ENCODE data around the gene PAK4.
A peak's percentile ranks its signal among the peaks of the same experiment; 100 is the strongest.

The PAK4 gene

DNA sequence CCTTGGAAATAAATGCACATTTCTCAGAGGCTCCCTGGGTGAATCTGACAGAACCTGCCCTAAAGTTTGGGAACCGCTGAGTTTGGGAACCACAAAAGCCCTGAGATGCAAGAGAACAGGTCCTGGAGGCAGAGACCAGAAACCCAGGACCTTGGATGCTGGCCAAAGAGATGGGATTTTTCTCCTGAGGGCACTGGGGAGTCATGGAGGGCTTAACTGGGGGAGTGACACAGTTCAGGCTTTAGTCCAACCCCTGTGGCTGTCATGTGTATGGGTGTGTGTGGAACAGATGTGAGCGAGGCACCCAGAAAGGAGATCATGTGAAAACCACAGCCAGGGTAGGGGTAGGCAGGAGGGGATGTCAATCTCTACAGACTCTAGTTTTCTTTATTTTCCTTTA, 67.3 kb downstream of the PAK4 start:
- no peak for DNase-seq
- Histone ChIP-seq H3K36me3 (ENCODE audit: control insufficient read depth, insufficient read depth, low read length) (no peaks in the 10 kb centered on the region), H3K4me3 (ENCODE audit: insufficient read depth, low read depth, low read length, poor library complexity, severe bottlenecking) (no peak overlapping the region), H3K9me3 (ENCODE audit: control insufficient read depth, low read length) (no peaks in the 10 kb centered on the region), H3K27ac (ENCODE audit: insufficient read depth, low read length, poor library complexity, severe bottlenecking) (no peak overlapping the region), H3K27me3 (replicated peaks; ENCODE audit: control insufficient read depth, insufficient read depth, low read length, poor library complexity, severe bottlenecking) (peaks cover 8% of the 10 kb centered on the region), H3K4me1 (ENCODE audit: control insufficient read depth, insufficient read depth, low read length, poor library complexity, severe bottlenecking) (peaks cover 23% of the 10 kb centered on the region)

DNA sequence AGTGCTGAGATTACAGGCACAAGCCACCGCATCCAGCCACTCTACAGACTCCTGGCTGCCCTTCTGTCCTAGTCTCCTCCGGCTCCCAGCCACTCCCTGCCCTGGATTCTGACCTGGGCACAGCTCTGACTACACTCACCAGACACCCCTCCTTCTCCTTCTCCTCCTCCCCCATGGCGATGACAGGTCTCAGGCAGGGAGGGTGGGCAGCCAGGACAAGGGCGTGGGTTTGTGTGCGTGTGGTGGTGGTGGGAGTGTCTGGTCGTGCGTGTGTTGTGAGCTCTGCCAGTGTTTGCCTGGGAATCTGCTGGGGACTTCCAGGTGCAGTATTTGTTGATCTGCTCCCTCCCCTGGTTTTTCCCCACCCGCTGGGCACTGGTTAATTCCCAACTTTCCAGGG, 68.2 kb downstream of the PAK4 start:
- no peaks in the 10 kb centered on the region for H3K36me3 ChIP-seq (ENCODE audit: control insufficient read depth, insufficient read depth, low read length)
- no peak overlapping the region for H3K27ac ChIP-seq (ENCODE audit: insufficient read depth, low read length, poor library complexity, severe bottlenecking)
- H3K27me3 ChIP-seq (replicated peaks; ENCODE audit: control insufficient read depth, insufficient read depth, low read length, poor library complexity, severe bottlenecking) = peaks cover 7% of the 10 kb centered on the region
- H3K4me3 ChIP-seq (ENCODE audit: insufficient read depth, low read depth, low read length, poor library complexity, severe bottlenecking) = no peak overlapping the region
- H3K9me3 ChIP-seq (ENCODE audit: control insufficient read depth, low read length) = no peaks in the 10 kb centered on the region
- DNase-seq = no peak
- H3K4me1 ChIP-seq (ENCODE audit: control insufficient read depth, insufficient read depth, low read length, poor library complexity, severe bottlenecking) = peaks cover 23% of the 10 kb centered on the region

DNA sequence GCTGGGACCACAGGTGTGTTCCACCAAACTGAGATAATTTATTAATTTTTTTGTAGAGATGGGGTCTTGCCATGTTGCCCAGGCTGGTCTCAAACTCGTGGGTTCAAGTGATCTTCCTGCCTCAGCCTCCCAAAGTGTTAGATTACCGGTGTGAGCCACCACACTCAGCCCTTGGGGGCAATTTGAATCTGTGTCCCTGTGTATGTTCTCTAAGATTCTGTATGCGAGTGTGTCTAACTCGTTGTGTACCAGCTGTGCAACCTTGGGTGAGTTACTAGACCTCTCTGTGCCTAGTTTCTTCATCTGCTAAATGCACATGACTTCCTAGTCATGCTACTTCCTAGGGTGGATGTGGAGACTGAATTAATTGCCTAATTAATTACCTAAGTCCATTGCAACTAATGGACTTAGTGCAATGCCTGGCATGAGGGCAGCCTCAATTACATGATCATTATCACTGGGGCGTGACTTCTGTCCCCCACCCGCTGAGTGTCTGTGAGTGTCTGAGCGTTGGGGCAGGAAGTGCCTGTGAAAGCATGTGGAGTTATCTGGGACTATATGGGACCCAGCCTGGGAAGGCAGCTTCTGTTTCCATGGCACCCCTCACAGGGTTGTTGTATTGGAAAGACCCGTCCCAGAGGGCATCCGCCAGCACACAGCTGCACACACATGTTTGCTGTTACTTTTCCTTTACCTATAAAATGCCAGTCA, 69.4 kb downstream of the PAK4 start:
- no peak for DNase-seq
- no peak overlapping the region for H3K27ac ChIP-seq (ENCODE audit: insufficient read depth, low read length, poor library complexity, severe bottlenecking)
- peaks cover 10% of the 10 kb centered on the region for H3K27me3 ChIP-seq (replicated peaks; ENCODE audit: control insufficient read depth, insufficient read depth, low read length, poor library complexity, severe bottlenecking)
- peaks cover 23% of the 10 kb centered on the region for H3K4me1 ChIP-seq (ENCODE audit: control insufficient read depth, insufficient read depth, low read length, poor library complexity, severe bottlenecking)
- no peaks in the 10 kb centered on the region for H3K9me3 ChIP-seq (ENCODE audit: control insufficient read depth, low read length)
- H3K4me3 ChIP-seq (ENCODE audit: insufficient read depth, low read depth, low read length, poor library complexity, severe bottlenecking) = no peak overlapping the region
- no peaks in the 10 kb centered on the region for H3K36me3 ChIP-seq (ENCODE audit: control insufficient read depth, insufficient read depth, low read length)

DNA sequence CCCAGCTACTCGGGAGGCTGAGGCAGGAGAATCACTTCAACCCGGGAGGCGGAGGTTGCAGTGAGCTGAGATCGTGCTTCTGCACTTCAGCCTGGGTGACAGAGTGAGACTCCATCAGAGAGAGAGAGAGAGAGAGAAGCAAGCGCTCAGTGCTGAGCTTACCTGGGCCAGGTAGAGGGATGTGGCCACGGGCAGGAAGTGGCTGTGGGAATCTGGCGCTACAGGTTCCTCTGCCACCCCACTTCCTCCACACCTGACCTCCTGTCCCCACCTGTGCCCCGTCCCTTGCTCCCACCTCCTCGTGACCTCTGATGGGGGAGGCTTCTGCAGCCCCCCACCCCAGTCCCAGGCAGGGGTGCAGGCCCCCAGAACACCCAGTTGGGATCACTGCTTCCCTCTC, 70.2 kb downstream of the PAK4 start:
- Histone ChIP-seq H3K36me3 (ENCODE audit: control insufficient read depth, insufficient read depth, low read length) (no peaks in the 10 kb centered on the region), H3K27ac (ENCODE audit: insufficient read depth, low read length, poor library complexity, severe bottlenecking) (no peak overlapping the region), H3K4me3 (ENCODE audit: insufficient read depth, low read depth, low read length, poor library complexity, severe bottlenecking) (no peak overlapping the region), H3K27me3 (replicated peaks; ENCODE audit: control insufficient read depth, insufficient read depth, low read length, poor library complexity, severe bottlenecking) (peaks cover 10% of the 10 kb centered on the region), H3K9me3 (ENCODE audit: control insufficient read depth, low read length) (no peaks in the 10 kb centered on the region), H3K4me1 (ENCODE audit: control insufficient read depth, insufficient read depth, low read length, poor library complexity, severe bottlenecking) (peaks cover 23% of the 10 kb centered on the region)
- DNase-seq = no peak

DNA sequence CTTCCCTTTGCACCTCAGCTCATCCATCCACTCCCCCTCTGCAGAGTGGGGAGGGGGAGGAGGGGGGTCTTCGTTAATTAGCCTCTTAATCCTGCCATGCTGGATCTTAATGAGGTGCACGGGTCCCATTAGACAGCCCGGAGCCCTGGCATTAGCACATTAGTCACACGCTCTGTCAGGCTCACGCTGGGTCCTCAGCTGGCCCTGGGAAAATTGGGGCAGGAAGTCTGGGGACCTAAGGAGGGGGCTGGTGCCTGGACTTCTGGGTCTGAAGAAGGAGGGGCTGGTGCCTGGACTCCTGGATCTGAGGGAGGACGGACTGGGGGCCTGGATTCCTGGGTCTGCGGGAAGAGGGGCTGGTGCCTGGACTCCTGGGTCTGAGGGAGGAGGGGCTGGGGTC, 70.7 kb downstream of the PAK4 start:
- H3K9me3 ChIP-seq (ENCODE audit: control insufficient read depth, low read length) = no peaks in the 10 kb centered on the region
- H3K36me3 ChIP-seq (ENCODE audit: control insufficient read depth, insufficient read depth, low read length) = no peaks in the 10 kb centered on the region
- no peak overlapping the region for H3K27ac ChIP-seq (ENCODE audit: insufficient read depth, low read length, poor library complexity, severe bottlenecking)
- H3K27me3 ChIP-seq (replicated peaks; ENCODE audit: control insufficient read depth, insufficient read depth, low read length, poor library complexity, severe bottlenecking) = peaks cover 10% of the 10 kb centered on the region
- DNase-seq = no peak
- peaks cover 23% of the 10 kb centered on the region for H3K4me1 ChIP-seq (ENCODE audit: control insufficient read depth, insufficient read depth, low read length, poor library complexity, severe bottlenecking)
- no peak overlapping the region for H3K4me3 ChIP-seq (ENCODE audit: insufficient read depth, low read depth, low read length, poor library complexity, severe bottlenecking)

DNA sequence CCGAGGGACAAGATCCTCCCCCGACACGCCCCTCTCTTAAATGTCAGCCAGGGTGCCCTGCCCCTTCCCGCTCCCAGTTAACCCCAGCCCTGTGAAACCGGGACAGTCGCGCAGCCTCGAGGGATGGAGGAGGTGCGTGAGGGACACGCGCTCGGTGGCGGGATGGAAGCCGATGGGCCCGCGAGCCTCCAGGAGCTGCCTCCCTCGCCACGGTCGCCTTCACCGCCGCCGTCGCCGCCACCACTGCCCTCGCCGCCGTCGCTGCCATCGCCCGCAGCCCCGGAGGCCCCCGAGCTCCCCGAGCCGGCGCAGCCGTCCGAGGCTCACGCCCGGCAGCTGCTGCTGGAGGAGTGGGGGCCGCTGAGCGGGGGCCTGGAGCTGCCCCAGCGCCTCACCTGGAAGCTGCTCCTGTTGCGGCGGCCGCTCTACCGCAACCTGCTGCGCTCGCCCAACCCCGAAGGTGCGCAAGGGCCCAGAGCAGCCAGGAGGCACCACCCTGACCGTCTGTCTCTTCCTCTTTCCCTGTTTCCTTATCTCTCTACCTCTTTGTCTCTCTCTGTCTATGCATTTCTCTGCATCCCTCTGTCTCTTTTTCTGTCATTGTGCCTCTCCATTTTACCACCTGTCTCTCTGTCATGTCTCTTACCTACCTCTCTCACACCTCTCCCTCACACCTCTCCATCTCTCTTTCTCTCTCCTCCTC, 71.4 kb downstream of the PAK4 start, which contains the start of gene NCCRP1:
NCCRP1 (plus strand) TSS at position 105 of the 703 bp plus-strand sequence; CDS start at position 124, 19 bp downstream.
- H3K4me1 ChIP-seq (ENCODE audit: control insufficient read depth, insufficient read depth, low read length, poor library complexity, severe bottlenecking) = peaks cover 23% of the 10 kb centered on the region
- H3K4me3 ChIP-seq (ENCODE audit: insufficient read depth, low read depth, low read length, poor library complexity, severe bottlenecking) = peak within 1 kb of the TSS; percentile 25
- H3K27ac ChIP-seq (ENCODE audit: insufficient read depth, low read length, poor library complexity, severe bottlenecking) = no peak within 1 kb of the TSS
- peaks cover 16% of the 10 kb centered on the region for H3K27me3 ChIP-seq (replicated peaks; ENCODE audit: control insufficient read depth, insufficient read depth, low read length, poor library complexity, severe bottlenecking)
- H3K36me3 ChIP-seq (ENCODE audit: control insufficient read depth, insufficient read depth, low read length) = no peaks in the 10 kb centered on the region
- DNase-seq = no peak
- H3K9me3 ChIP-seq (ENCODE audit: control insufficient read depth, low read length) = no peaks in the 10 kb centered on the region

DNA sequence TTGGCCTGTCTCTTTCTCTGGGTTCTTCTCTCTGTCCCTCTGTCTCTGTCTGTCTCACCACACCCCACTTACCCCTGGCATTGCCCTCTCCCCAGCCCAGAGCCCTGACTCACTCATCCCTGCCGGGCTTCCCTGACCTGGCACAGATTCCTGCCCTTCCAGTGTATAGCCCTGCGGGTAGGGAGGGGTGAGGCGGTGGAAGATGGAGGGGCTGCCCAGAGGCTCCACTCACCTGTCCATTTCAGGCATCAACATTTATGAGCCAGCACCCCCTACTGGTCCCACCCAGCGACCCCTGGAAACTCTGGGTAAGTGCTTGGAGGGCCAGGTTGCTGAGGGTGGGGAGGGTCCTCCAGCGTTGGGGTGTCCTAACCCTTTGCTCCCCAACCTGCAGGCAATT, 72.2 kb downstream of the PAK4 start:
- H3K27me3 ChIP-seq (replicated peaks; ENCODE audit: control insufficient read depth, insufficient read depth, low read length, poor library complexity, severe bottlenecking) = peaks cover 21% of the 10 kb centered on the region
- H3K4me3 ChIP-seq (ENCODE audit: insufficient read depth, low read depth, low read length, poor library complexity, severe bottlenecking) = no peak overlapping the region

DNA sequence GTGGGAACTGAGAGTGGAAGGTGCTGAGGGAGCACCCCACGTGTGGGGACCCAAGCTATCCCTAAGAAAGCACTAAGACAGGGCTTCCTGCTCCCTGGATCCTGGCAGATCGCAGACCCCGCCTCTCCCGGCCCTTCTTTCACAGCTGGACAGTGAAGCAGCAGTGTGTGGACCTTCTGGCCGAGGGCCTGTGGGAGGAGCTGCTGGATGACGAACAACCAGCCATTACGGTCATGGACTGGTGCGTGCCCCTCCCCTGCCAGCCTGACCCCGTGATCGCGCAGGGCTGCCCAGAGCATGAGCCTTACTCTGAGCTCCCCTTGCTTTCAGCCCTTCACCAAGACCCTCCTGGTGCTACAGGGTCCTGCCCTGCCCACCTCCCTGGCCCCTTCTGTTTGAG, 73.4 kb downstream of the PAK4 start:
- Histone ChIP-seq H3K27me3 (replicated peaks; ENCODE audit: control insufficient read depth, insufficient read depth, low read length, poor library complexity, severe bottlenecking) (peaks cover 28% of the 10 kb centered on the region), H3K4me3 (ENCODE audit: insufficient read depth, low read depth, low read length, poor library complexity, severe bottlenecking) (no peak overlapping the region), H3K36me3 (ENCODE audit: control insufficient read depth, insufficient read depth, low read length) (no peaks in the 10 kb centered on the region), H3K27ac (ENCODE audit: insufficient read depth, low read length, poor library complexity, severe bottlenecking) (no peak overlapping the region), H3K9me3 (ENCODE audit: control insufficient read depth, low read length) (no peaks in the 10 kb centered on the region), H3K4me1 (ENCODE audit: control insufficient read depth, insufficient read depth, low read length, poor library complexity, severe bottlenecking) (peaks cover 23% of the 10 kb centered on the region)
- no peak for DNase-seq

More for the DNA sequence above, 72.2 kb downstream of the PAK4 start:
- Histone ChIP-seq H3K9me3 (ENCODE audit: control insufficient read depth, low read length) (no peaks in the 10 kb centered on the region), H3K36me3 (ENCODE audit: control insufficient read depth, insufficient read depth, low read length) (no peaks in the 10 kb centered on the region), H3K4me1 (ENCODE audit: control insufficient read depth, insufficient read depth, low read length, poor library complexity, severe bottlenecking) (peaks cover 23% of the 10 kb centered on the region), H3K27ac (ENCODE audit: insufficient read depth, low read length, poor library complexity, severe bottlenecking) (no peak overlapping the region)
- no peak for DNase-seq

DNA sequence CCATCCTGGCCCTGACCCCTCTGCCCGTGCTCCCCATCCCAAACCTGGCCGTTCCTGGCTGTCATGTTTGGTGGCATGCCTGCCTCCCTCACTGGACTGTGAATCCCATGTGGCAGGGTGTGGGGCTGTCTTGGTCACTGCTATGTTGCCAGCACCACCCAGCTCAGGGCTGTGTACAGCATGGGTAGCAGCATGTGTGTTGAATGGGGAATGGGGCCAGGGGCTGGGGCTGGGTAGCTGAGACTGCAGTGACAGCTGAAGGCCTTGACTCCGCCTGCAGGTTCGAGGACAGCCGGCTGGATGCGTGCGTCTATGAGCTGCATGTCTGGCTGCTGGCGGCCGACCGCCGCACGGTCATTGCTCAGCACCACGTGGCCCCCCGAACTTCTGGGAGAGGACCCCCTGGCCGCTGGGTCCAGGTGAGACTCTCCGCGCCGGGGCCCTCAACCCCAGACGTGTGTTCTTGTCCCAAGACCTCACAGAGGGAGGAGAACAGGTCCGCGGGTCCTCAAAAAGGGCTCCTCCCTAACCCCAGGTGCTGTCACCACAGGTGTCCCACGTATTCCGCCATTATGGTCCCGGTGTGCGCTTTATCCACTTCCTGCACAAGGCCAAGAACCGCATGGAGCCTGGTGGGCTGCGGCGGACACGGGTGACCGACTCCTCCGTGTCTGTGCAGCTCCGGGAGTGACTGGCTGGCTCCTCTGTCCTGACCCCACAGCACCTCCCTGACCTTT, 74.6 kb downstream of the PAK4 start:
- Histone ChIP-seq H3K4me3 (ENCODE audit: insufficient read depth, low read depth, low read length, poor library complexity, severe bottlenecking) (no peak overlapping the region), H3K9me3 (ENCODE audit: control insufficient read depth, low read length) (no peaks in the 10 kb centered on the region), H3K27me3 (replicated peaks; ENCODE audit: control insufficient read depth, insufficient read depth, low read length, poor library complexity, severe bottlenecking) (peaks cover 28% of the 10 kb centered on the region), H3K27ac (ENCODE audit: insufficient read depth, low read length, poor library complexity, severe bottlenecking) (no peak overlapping the region), H3K4me1 (ENCODE audit: control insufficient read depth, insufficient read depth, low read length, poor library complexity, severe bottlenecking) (peaks cover 21% of the 10 kb centered on the region), H3K36me3 (ENCODE audit: control insufficient read depth, insufficient read depth, low read length) (no peaks in the 10 kb centered on the region)
- no peak for DNase-seq

DNA sequence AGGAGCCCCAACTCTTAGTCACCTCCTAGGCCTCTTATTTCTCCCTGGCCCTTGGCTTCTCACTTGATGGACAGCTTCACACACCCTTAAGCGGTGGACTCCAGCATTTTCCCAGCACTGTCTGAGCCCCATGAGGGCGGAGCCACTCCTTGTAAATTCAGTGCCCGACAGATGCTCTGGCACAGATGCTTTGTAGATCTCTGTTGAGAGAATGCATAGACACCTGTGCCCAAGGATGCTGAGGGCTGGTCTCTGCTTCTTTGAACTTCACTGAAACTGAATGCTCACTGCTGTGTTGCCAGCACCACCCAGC, 75.2 kb downstream of the PAK4 start:
- Histone ChIP-seq H3K27me3 (replicated peaks; ENCODE audit: control insufficient read depth, insufficient read depth, low read length, poor library complexity, severe bottlenecking) (peaks cover 27% of the 10 kb centered on the region), H3K36me3 (ENCODE audit: control insufficient read depth, insufficient read depth, low read length) (no peaks in the 10 kb centered on the region), H3K9me3 (ENCODE audit: control insufficient read depth, low read length) (no peaks in the 10 kb centered on the region), H3K27ac (ENCODE audit: insufficient read depth, low read length, poor library complexity, severe bottlenecking) (no peak overlapping the region), H3K4me1 (ENCODE audit: control insufficient read depth, insufficient read depth, low read length, poor library complexity, severe bottlenecking) (peaks cover 16% of the 10 kb centered on the region), H3K4me3 (ENCODE audit: insufficient read depth, low read depth, low read length, poor library complexity, severe bottlenecking) (no peak overlapping the region)
- DNase-seq = no peak

Data from effector memory CD4-positive, alpha-beta T cell (primary cell).